HCT116 (cell line): Measurements from ENCODE around the gene CYP2B6. TPM values are rescaled to one million over a fixed set of nuclear protein-coding genes. Genes with fewer than 3 reads are reported as not detected.

ENCODE experiments used
- ATAC-seq: fragments of 200-7000 bp; cut with Tn5 transposase; 2 replicates; pipeline ENCODE4 v1.9.1; 2020; ENCODE audit warnings: mild to moderate bottlenecking, moderate library complexity
- Bru-seq: library from RNA; stranded (reverse); fragments of 400-500 nt; gene quantifications from one replicate; lab custom pipeline; 2021; lab: Mats Ljungman, UMichigan
- BruChase-seq, 2 experiments: library from RNA; stranded (reverse); fragments of 400-500 nt; gene quantifications; one replicate each; lab custom pipeline; 2021; lab: Mats Ljungman, UMichigan
- BruUV-seq: library from RNA; stranded (reverse); fragments of 400-500 nt; replicated peaks from 2 replicates; lab custom pipeline; 2021; lab: Mats Ljungman, UMichigan
- CTCF ChIA-PET: fragments of 300-600 bp; sonication (Branson Sonifier 250); formaldehyde crosslinking; loops from one replicate; lab custom pipeline; 2021; ENCODE audit warnings: antibody characterized with exemption; lab: Charles Lee
- POLR2A ChIA-PET: fragments of 300-600, 350-600 bp; sonication (Branson Sonifier 250); formaldehyde crosslinking; loops from one replicate; lab custom pipeline; 2021; ENCODE audit warnings: antibody characterized with exemption; lab: Charles Lee
- RAD21 ChIA-PET, 2 experiments: fragments of 300-600 bp; sonication (Branson Sonifier 250); formaldehyde crosslinking; loops; one replicate each; lab custom pipeline; 2023; ENCODE audit warnings: low total read pairs in 2 of 2; ENCODE audit not compliant: uncharacterized antibody in 2 of 2, unreplicated experiment in 2 of 2, low non-redundant PET in 1 of 2; lab: Charles Lee
- DNase-seq: peaks from one replicate; pipeline ENCODE4 v3.0.0-alpha.2; 2010; ENCODE audit warnings: low read depth, low spot score
- H2AFZ ChIP-seq: fragments of 200-600 bp; shearing (Covaris generic), sonication (generic); 2 replicates; pipeline ENCODE4 v1.6.1; 2017; ENCODE audit warnings: low read depth, mixed run types, mixed read lengths, antibody characterized with exemption, low read length; ENCODE audit not compliant: poor library complexity, severe bottlenecking
- H3K27ac ChIP-seq: 2 replicates; pipeline ENCODE4 v1.5.1; 2012; ENCODE audit warnings: low read depth, low read length
- H3K27me3 ChIP-seq: fragments of 200-600 bp; sonication (generic); 2 replicates; pipeline ENCODE4 v1.6.1; 2016; ENCODE audit warnings: mixed run types, low read length, mixed read lengths; ENCODE audit not compliant: insufficient read depth
- H3K36me3 ChIP-seq, 2 experiments: fragments of 200-500 bp in 1 of 2; fragments of 200-600 bp in 1 of 2; sonication (Bioruptor generic) in 1 of 2; sonication (generic) in 1 of 2; 2 replicates each; pipeline versions ENCODE4 v1.5.1 to v1.6.1; 2014 to 2016; ENCODE audit warnings: low read length in 2 of 2, inconsistent platforms in 1 of 2, mixed read lengths in 1 of 2, mixed run types in 1 of 2; ENCODE audit not compliant: insufficient read depth in 2 of 2, control insufficient read depth in 1 of 2
- H3K4me1 ChIP-seq, 2 experiments: fragments of 200-600 bp in 1 of 2; sonication (generic) in 1 of 2; 2 replicates each; pipeline versions ENCODE4 v1.5.1 to v1.6.1; 2012 to 2017; ENCODE audit warnings: low read length in 2 of 2, inconsistent platforms in 1 of 2, mild to moderate bottlenecking in 1 of 2, mixed read lengths in 1 of 2, mixed run types in 1 of 2, moderate library complexity in 1 of 2; ENCODE audit not compliant: insufficient read depth in 2 of 2, control insufficient read depth in 1 of 2
- H3K4me2 ChIP-seq: fragments of 200-600 bp; sonication (generic); 2 replicates; pipeline ENCODE4 v1.6.1; 2017; ENCODE audit warnings: mixed run types, low read length, mixed read lengths
- H3K4me3 ChIP-seq, 2 experiments: fragments of 200-600 bp in 1 of 2; sonication (generic) in 1 of 2; replicated peaks in 1 of 2; 2 replicates each; pipeline ENCODE4 v1.5.1; 2011 to 2016; ENCODE audit warnings: low read length in 2 of 2, control low read depth in 1 of 2, low read depth in 1 of 2, mild to moderate bottlenecking in 1 of 2, mixed read lengths in 1 of 2, mixed run types in 1 of 2
- H3K79me2 ChIP-seq: fragments of 200-600 bp; sonication (generic); 2 replicates; pipeline ENCODE4 v1.6.1; 2017; ENCODE audit warnings: mild to moderate bottlenecking, mixed run types, low read length, moderate library complexity, mixed read lengths; ENCODE audit not compliant: insufficient read depth
- H3K9ac ChIP-seq: fragments of 200-600 bp; sonication (generic); 2 replicates; pipeline ENCODE4 v1.6.1; 2016; ENCODE audit warnings: low read length, mixed read lengths
- H3K9me2 ChIP-seq: fragments of 200-600 bp; sonication (generic), shearing (Covaris generic); 2 replicates; pipeline ENCODE4 v1.6.1; 2017; ENCODE audit warnings: mixed run types, mild to moderate bottlenecking, moderate library complexity; ENCODE audit not compliant: insufficient read depth
- H3K9me3 ChIP-seq, 2 experiments: fragments of 200-500 bp in 1 of 2; fragments of 200-600 bp in 1 of 2; sonication (Bioruptor generic) in 1 of 2; sonication (generic) in 1 of 2; 2 replicates each; pipeline ENCODE4 v1.6.1; 2014 to 2017; ENCODE audit warnings: low read length in 2 of 2, mixed read lengths in 2 of 2, inconsistent platforms in 1 of 2, low read depth in 1 of 2, mild to moderate bottlenecking in 1 of 2, mixed run types in 1 of 2, moderate library complexity in 1 of 2; ENCODE audit not compliant: control insufficient read depth in 1 of 2, insufficient read depth in 1 of 2
- H4K20me1 ChIP-seq: fragments of 200-600 bp; sonication (generic), shearing (Covaris generic); 2 replicates; pipeline ENCODE4 v1.6.1; 2017; ENCODE audit warnings: mixed run types, mild to moderate bottlenecking, moderate library complexity; ENCODE audit not compliant: insufficient read depth
- CBX3 ChIP-seq: IDR thresholded peaks from 2 replicates; pipeline ENCODE4 v1.6.1; 2012; ENCODE audit warnings: low read depth
- CEBPB ChIP-seq: IDR thresholded peaks from 2 replicates; pipeline ENCODE4 v1.6.1; 2012; ENCODE audit warnings: low read depth
- EGR1 ChIP-seq: IDR thresholded peaks from 2 replicates; pipeline ENCODE4 v1.6.1; 2012; ENCODE audit warnings: low read depth
- ELF1 ChIP-seq: IDR thresholded peaks from 2 replicates; pipeline ENCODE4 v1.6.1; 2012; ENCODE audit warnings: low read depth, borderline replicate concordance
- EZH2 ChIP-seq: fragments of 200-600 bp; sonication (generic); IDR thresholded peaks from 2 replicates; pipeline ENCODE4 v1.6.1; 2017; ENCODE audit warnings: antibody characterized with exemption, mixed run types
- EZH2phosphoT487 ChIP-seq: fragments of 200-600 bp; IDR thresholded peaks from 2 replicates; pipeline ENCODE4 v1.6.1; 2018; ENCODE audit warnings: antibody characterized with exemption, borderline replicate concordance
- FOSL1 ChIP-seq: IDR thresholded peaks from 2 replicates; pipeline ENCODE4 v1.6.1; 2012; ENCODE audit warnings: low read depth
- POLR2A ChIP-seq: IDR thresholded peaks from 2 replicates; pipeline ENCODE4 v1.7.0; 2011; ENCODE audit warnings: borderline replicate concordance; ENCODE audit not compliant: insufficient read depth, insufficient read length; ENCODE audit errors: extremely low read depth
- POLR2AphosphoS5 ChIP-seq: IDR thresholded peaks from 2 replicates; pipeline ENCODE4 v1.6.1; 2011; ENCODE audit warnings: mild to moderate bottlenecking, low read depth, low read length, moderate library complexity
- RAD21 ChIP-seq: IDR thresholded peaks from 2 replicates; pipeline ENCODE4 v1.6.1; 2012; ENCODE audit warnings: low read depth, mild to moderate bottlenecking
- SIN3A ChIP-seq: IDR thresholded peaks from 2 replicates; pipeline ENCODE4 v1.6.1; 2012; ENCODE audit warnings: low read depth
- SP1 ChIP-seq: IDR thresholded peaks from 2 replicates; pipeline ENCODE4 v1.6.1; 2012; ENCODE audit warnings: low read depth
- TCF7L2 ChIP-seq: IDR thresholded peaks from 2 replicates; pipeline ENCODE4 v1.7.0; 2011; ENCODE audit warnings: borderline replicate concordance, inconsistent platforms; ENCODE audit not compliant: insufficient read depth, insufficient read length; ENCODE audit errors: extremely low read depth
- YY1 ChIP-seq: IDR thresholded peaks from 2 replicates; pipeline ENCODE4 v1.6.1; 2011; ENCODE audit warnings: low read length, low read depth, moderate library complexity, mild to moderate bottlenecking; ENCODE audit not compliant: insufficient replicate concordance; ENCODE audit errors: extremely low read depth
- ZBTB33 ChIP-seq: IDR thresholded peaks from 2 replicates; pipeline ENCODE4 v1.6.1; 2011; ENCODE audit warnings: mild to moderate bottlenecking, low read length, moderate library complexity; ENCODE audit not compliant: insufficient replicate concordance; ENCODE audit errors: extremely low read depth
- ZFX ChIP-seq: fragments of 450-650 bp; IDR thresholded peaks from 2 replicates; pipeline ENCODE4 v1.6.1; 2017
- ZNF274 ChIP-seq: fragments of 200-500 bp; sonication (Bioruptor generic); IDR thresholded peaks from 2 replicates; pipeline ENCODE4 v1.6.1; 2014; ENCODE audit warnings: mild to moderate bottlenecking, low read depth, low read length, inconsistent platforms
- intact Hi-C: fragments of 100-400 bp; cut with micrococcal nuclease; formaldehyde crosslinking; loops from 2 replicates; pipeline ENCODE4 v1.10.0; 2022
- long read RNA-seq: library from polyadenylated mRNA; unstranded; transcript quantifications from one replicate; pipeline ENCODE4 v2.0.0, GENCODE V29; 2021; ENCODE audit not compliant: unreplicated experiment
- polyA plus RNA-seq: library from polyadenylated mRNA; unstranded; fragments of >200 nt; gene quantifications from 2 replicates; pipeline ENCODE4 v1.2.1, GENCODE V29; 2012; ENCODE audit warnings: missing spikeins
- total RNA-seq: library from RNA; stranded (reverse); gene quantifications from one replicate; pipeline ENCODE4 v1.2.1, GENCODE V29; 2021; ENCODE audit not compliant: unreplicated experiment

The CYP2B6 gene
- total RNA-seq (0.74 TPM), Bru-seq, nascent RNA (percentile 10 among the genes with signal in this experiment), BruChase-seq, experiment 1, labeled RNA remaining after a 6-hour chase (percentile 8 among the genes with signal in this experiment), BruChase-seq, experiment 2, labeled RNA remaining after a 2-hour chase (percentile 9 among the genes with signal in this experiment)
- polyA plus RNA-seq = not detected in 2 replicates
- long read RNA-seq = 0 reads

- Histone ChIP-seq H3K27ac (no peak within 1 kb of the TSS), H3K79me2 (no peaks in the 10 kb centered on the region), H3K4me3 (no peak within 1 kb of the TSS), H3K4me2 (no peak within 1 kb of the TSS), H3K9ac (no peak within 1 kb of the TSS), H3K9me2 (no peaks in the 10 kb centered on the region), H4K20me1 (no peaks in the 10 kb centered on the region), H3K27me3 (0 out of 2 replicates have a peak, but pooled peaks cover 3% of the 10 kb centered on the region), H3K36me3 (no peaks in the 10 kb centered on the region), H3K9me3 (no peaks in the 10 kb centered on the region), H3K4me1 (peaks cover 3 to 11% of the 10 kb centered on the region in 2 experiments; a peak in 2 of 4 replicates), H2AFZ (no peak within 1 kb of the TSS)
- DNase-seq (no peak), ATAC-seq (no peak)
- intact Hi-C loops = no loop called here
- TF ChIP-seq RAD21 = no peak
- no peak for TF ChIP-seq EZH2phosphoT487
- no peak for TF ChIP-seq YY1
- no peak for TF ChIP-seq ZFX
- no peak for TF ChIP-seq CBX3
- no peak for TF ChIP-seq ELF1
- no peak for TF ChIP-seq ZNF274
- TF ChIP-seq ZBTB33 = no peak
- TF ChIP-seq EGR1 = no peak
- no peak for TF ChIP-seq TCF7L2
- no peak for TF ChIP-seq EZH2
- TF ChIP-seq FOSL1 = no peak
- TF ChIP-seq POLR2AphosphoS5 = no peak
- TF ChIP-seq SP1 = no peak
- TF ChIP-seq SIN3A = no peak
- no peak for TF ChIP-seq CEBPB
- no peak for TF ChIP-seq POLR2A
- RAD21 ChIA-PET = no interaction called here
- BruUV-seq = no TSS peak
- POLR2A ChIA-PET = interaction anchor here (0.6 kb wide), 1 partner anchor 139 kb away, joined by 4 read pairs; no protein-coding TSS in a partner anchor
- CTCF ChIA-PET = no interaction called here
These were observed at the start of gene CYP2B6 for GRCh38 chr19:40990972-40991381. Gene CYP2B6 (plus strand): TSS chr19:40991282. CDS start chr19:40991306, 24 bp downstream.
